ENCODE data around the gene CTTN. TPM values are rescaled to one million over a fixed set of nuclear protein-coding genes. Genes with fewer than 3 reads are reported as not detected.

Gene CTTN
- total RNA-seq, 1 experiment from 2014 or later = 224 TPM

GRCh38 chr11:70404244-70404643 lies 5.9 kb downstream of the CTTN start:
- Mint-ChIP-seq H3K27ac (peak overlapping the region in 1 of 3 experiments; percentile 19; a peak in 2 of 7 replicates), H3K36me3 (ENCODE audit: insufficient read depth in 1 of 3, low read depth in 3 of 3) (peaks cover 26 to 48% (median 35%) of the 10 kb centered on the region in 3 experiments; a peak in 6 of 7 replicates), H3K9me3 (no peaks in the 10 kb centered on the region), H3K4me3 (no peak overlapping the region), H3K4me1 (peaks cover 16 to 18% of the 10 kb centered on the region in 2 experiments), H3K27me3 (ENCODE audit: low read depth) (no peaks in the 10 kb centered on the region)
- no peaks in the 10 kb centered on the region for H3K9me3 ChIP-seq (ENCODE audit: control insufficient read depth, low read depth, low read length)
- no peak overlapping the region for H2BK20ac ChIP-seq (ENCODE audit: low read depth, low read length, poor library complexity, severe bottlenecking)
- H3K56ac ChIP-seq (ENCODE audit: insufficient read length, low read depth, low read length) = no peak overlapping the region
- DNase-seq = no peak
- no peak overlapping the region for H2BK5ac ChIP-seq (ENCODE audit: insufficient read length, low read length)
- H4K20me1 ChIP-seq (ENCODE audit: control insufficient read depth, insufficient read depth, insufficient read length) = no peaks in the 10 kb centered on the region
- no peak overlapping the region for H3K23ac ChIP-seq (ENCODE audit: insufficient read length, low read depth, low read length)
- peaks cover 5% of the 10 kb centered on the region for H3K23me2 ChIP-seq (ENCODE audit: insufficient read length, low read depth, low read length, poor library complexity, severe bottlenecking)
- H2AFZ ChIP-seq (ENCODE audit: low read length) = no peak overlapping the region
- H4K8ac ChIP-seq (replicated peaks; ENCODE audit: insufficient read length, low read depth, low read length) = no peak overlapping the region
- H3K4me2 ChIP-seq (ENCODE audit: insufficient read depth, insufficient read length, low read length) = no peak overlapping the region
- no peaks in the 10 kb centered on the region for H3K4me1 ChIP-seq (ENCODE audit: insufficient read depth, low read length)
- H3K9ac ChIP-seq (ENCODE audit: extremely low read depth, insufficient read length, low read length) = no peak overlapping the region
- H3K27me3 ChIP-seq (ENCODE audit: insufficient read depth, low read length) = no peaks in the 10 kb centered on the region
- no peak overlapping the region for H2BK15ac ChIP-seq (ENCODE audit: low read depth, low read length)
- no peak for TF ChIP-seq CTCF (conservative IDR thresholded peaks at IDR 0.05)
- peaks cover 26% of the 10 kb centered on the region; the same call in 1 of the 2 replicates for H3K79me2 ChIP-seq (ENCODE audit: insufficient read depth, low read length)
- H2BK12ac ChIP-seq (ENCODE audit: insufficient read length, low read depth, low read length) = no peak overlapping the region
- no peak overlapping the region for H2AK5ac ChIP-seq (ENCODE audit: insufficient read length, low read length)
- H3K4ac ChIP-seq (ENCODE audit: low read depth, low read length) = no peak overlapping the region
- no peak overlapping the region for H2BK120ac ChIP-seq (ENCODE audit: low read depth, low read length, poor library complexity, severe bottlenecking)
- no peak overlapping the region for H3K18ac ChIP-seq (ENCODE audit: insufficient read length, low read depth, low read length)
- WGBS (ENCODE audit: extremely low coverage, insufficient read length, low lambda C conversion rate) = no CpG with 5 or more reads among the region's 11 CpGs
- no peak overlapping the region for H4K5ac ChIP-seq (ENCODE audit: insufficient read length, low read depth, low read length)
- no peak overlapping the region for H3K27ac ChIP-seq (ENCODE audit: insufficient read length, low read depth, low read length)
- H3K79me1 ChIP-seq (ENCODE audit: insufficient read depth, low read depth, low read length, poor library complexity, severe bottlenecking) = peaks cover 2% of the 10 kb centered on the region
- H4K91ac ChIP-seq (ENCODE audit: insufficient read length, low read depth, low read length) = no peak overlapping the region
- H3K14ac ChIP-seq (ENCODE audit: insufficient read depth, low read length) = no peak overlapping the region
- H3T11ph ChIP-seq (ENCODE audit: low read length) = no peak overlapping the region

All from H9 (cell line).